SK-N-SH (cell line): ENCODE results near the gene PTPN23. TPM values are rescaled to one million over a fixed set of nuclear protein-coding genes. Genes with fewer than 3 reads are reported as not detected.

Experiments
- CTCF ChIA-PET: fragments of 300-600, 350-600 bp; formaldehyde crosslinking; extraction: SDS; loops from one replicate; lab custom pipeline; 2021; lab: Yijun Ruan, JAX
- POLR2A ChIA-PET: fragments of 350-600 bp; sonication (Branson Sonifier 250); formaldehyde crosslinking; extraction: SDS; loops from one replicate; lab custom pipeline; 2020; ENCODE audit warnings: antibody characterized with exemption, inconsistent platforms; lab: Yijun Ruan, JAX
- DNase-seq: peaks from one replicate; pipeline ENCODE4 v3.0.0; 2012
- H2AFZ ChIP-seq: fragments of 200-600 bp; sonication (generic); 2 replicates; pipeline ENCODE4 v1.8.1; 2016; ENCODE audit warnings: antibody characterized with exemption, mild to moderate bottlenecking, low read depth
- H3F3A ChIP-seq: fragments of 200-600 bp; sonication (generic); replicated peaks from 2 replicates; pipeline ENCODE3; 2016; ENCODE audit warnings: antibody characterized with exemption, mild to moderate bottlenecking; ENCODE audit not compliant: insufficient read depth
- H3K27ac ChIP-seq, 2 experiments: fragments of 200-500 bp in 1 of 2; fragments of 200-600 bp in 1 of 2; sonication (Bioruptor generic) in 1 of 2; sonication (generic), shearing (Covaris generic) in 1 of 2; 2 replicates each; pipeline versions ENCODE4 v1.5.1 to v1.6.1; 2014 to 2016; ENCODE audit warnings: low read depth in 2 of 2, inconsistent platforms in 1 of 2, low read length in 1 of 2, mild to moderate bottlenecking in 1 of 2, mixed read lengths in 1 of 2
- H3K27me3 ChIP-seq: fragments of 200-600 bp; sonication (generic), shearing (Covaris generic); 2 replicates; pipeline ENCODE4 v1.6.1; 2016; ENCODE audit warnings: mixed run types; ENCODE audit not compliant: insufficient read depth
- H3K36me3 ChIP-seq, 2 experiments: fragments of 200-500 bp in 1 of 2; fragments of 200-600 bp in 1 of 2; sonication (Bioruptor generic) in 1 of 2; sonication (generic) in 1 of 2; replicated peaks in 1 of 2; 2 replicates each; pipeline versions ENCODE3 to v1.5.1; 2014 to 2016; ENCODE audit warnings: low read length in 1 of 2, mild to moderate bottlenecking in 1 of 2; ENCODE audit not compliant: insufficient read depth in 2 of 2, control insufficient read depth in 1 of 2
- H3K4me1 ChIP-seq, 2 experiments: fragments of 200-500 bp in 1 of 2; fragments of 200-600 bp in 1 of 2; sonication (Bioruptor generic) in 1 of 2; sonication (generic), shearing (Covaris generic) in 1 of 2; 2 replicates each; pipeline versions ENCODE4 v1.5.1 to v1.6.1; 2014 to 2016; ENCODE audit warnings: low read depth in 1 of 2, low read length in 1 of 2, mixed run types in 1 of 2; ENCODE audit not compliant: insufficient read depth in 2 of 2, control insufficient read depth in 1 of 2
- H3K4me2 ChIP-seq: fragments of 200-600 bp; sonication (generic), shearing (Covaris generic); 2 replicates; pipeline ENCODE4 v1.6.1; 2017; ENCODE audit warnings: mixed run types
- H3K4me3 ChIP-seq, 2 experiments: fragments of 200-500 bp in 1 of 2; fragments of 200-600 bp in 1 of 2; sonication (Bioruptor generic) in 1 of 2; sonication (generic), shearing (Covaris generic) in 1 of 2; 2 replicates each; pipeline versions ENCODE4 v1.5.1 to v1.8.1; 2014 to 2016; ENCODE audit warnings: low read depth in 2 of 2, inconsistent platforms in 1 of 2, low read length in 1 of 2, mild to moderate bottlenecking in 1 of 2, mixed read lengths in 1 of 2, moderate library complexity in 1 of 2
- H3K79me2 ChIP-seq: fragments of 200-600 bp; sonication (generic); 2 replicates; pipeline ENCODE4 v1.8.1; 2017; ENCODE audit warnings: mild to moderate bottlenecking; ENCODE audit not compliant: insufficient read depth
- H3K9ac ChIP-seq: fragments of 200-600 bp; sonication (generic); 2 replicates; pipeline ENCODE4 v1.6.1; 2017; ENCODE audit warnings: mixed run types
- H3K9me2 ChIP-seq: fragments of 200-600 bp; sonication (generic); 2 replicates; pipeline ENCODE4 v1.6.1; 2017; ENCODE audit warnings: mixed run types
- H3K9me3 ChIP-seq: fragments of 200-600 bp; sonication (generic); 2 replicates; pipeline ENCODE4 v1.6.1; 2017; ENCODE audit warnings: mixed run types, mild to moderate bottlenecking, moderate library complexity
- H4K20me1 ChIP-seq: fragments of 200-600 bp; sonication (generic); 2 replicates; pipeline ENCODE4 v1.6.1; 2017; ENCODE audit warnings: mild to moderate bottlenecking, mixed run types; ENCODE audit not compliant: insufficient read depth
- CHD2 ChIP-seq: fragments of 150-350 bp; IDR thresholded peaks from 2 replicates; pipeline ENCODE4 v1.6.1; 2018; ENCODE audit warnings: low read length; ENCODE audit not compliant: partially characterized antibody
- ELF1 ChIP-seq: IDR thresholded peaks from 2 replicates; pipeline ENCODE4 v1.4.0; 2012
- FOSL2 ChIP-seq: IDR thresholded peaks from 2 replicates; pipeline ENCODE4 v1.4.0; 2012; ENCODE audit warnings: low read depth, mild to moderate bottlenecking, moderate library complexity, borderline replicate concordance
- GABPA ChIP-seq: IDR thresholded peaks from 2 replicates; pipeline ENCODE4 v1.4.0; 2012; ENCODE audit warnings: low read depth, mild to moderate bottlenecking
- GATA2 ChIP-seq: sonication (generic); formaldehyde crosslinking; IDR thresholded peaks from 2 replicates; pipeline ENCODE4 v1.5.0; 2020; ENCODE audit warnings: mild to moderate bottlenecking, missing genetic modification reagents
- JUND ChIP-seq: IDR thresholded peaks from 2 replicates; pipeline ENCODE4 v1.4.0; 2012
- MEF2A ChIP-seq: IDR thresholded peaks from 2 replicates; pipeline ENCODE4 v1.4.0; 2012; ENCODE audit warnings: low read depth, borderline replicate concordance
- MXI1 ChIP-seq: IDR thresholded peaks from 2 replicates; pipeline ENCODE4 v1.6.1; 2012; ENCODE audit warnings: mild to moderate bottlenecking, low read depth, low read length, improper control_type of control experiment
- NFIC ChIP-seq: IDR thresholded peaks from 2 replicates; pipeline ENCODE4 v1.4.0; 2012; ENCODE audit warnings: borderline replicate concordance
- NRF1 ChIP-seq: IDR thresholded peaks from 2 replicates; pipeline ENCODE4 v1.6.1; 2012; ENCODE audit warnings: low read depth, mild to moderate bottlenecking, low read length
- PBX3 ChIP-seq: IDR thresholded peaks from 2 replicates; pipeline ENCODE4; 2012
- RAD21 ChIP-seq: IDR thresholded peaks from 2 replicates; pipeline ENCODE4 v1.6.1; 2012; ENCODE audit warnings: mild to moderate bottlenecking, low read length
- RCOR1 ChIP-seq: fragments of 150-350 bp; IDR thresholded peaks from 2 replicates; pipeline ENCODE4 v1.6.1; 2017; ENCODE audit warnings: antibody characterized with exemption, low read length
- REST ChIP-seq: IDR thresholded peaks from 2 replicates; pipeline ENCODE4 v1.6.1; 2012; ENCODE audit warnings: mild to moderate bottlenecking, low read depth, low read length, moderate library complexity
- RFX5 ChIP-seq: IDR thresholded peaks from 2 replicates; pipeline ENCODE4 v1.6.1; 2012; ENCODE audit warnings: mild to moderate bottlenecking, improper control_type of control experiment, low read length
- RXRA ChIP-seq: IDR thresholded peaks from 2 replicates; pipeline ENCODE4 v1.4.0; 2012; ENCODE audit warnings: low read depth, mild to moderate bottlenecking, borderline replicate concordance
- TAF1 ChIP-seq: IDR thresholded peaks from 2 replicates; pipeline ENCODE4 v1.6.1; 2012; ENCODE audit warnings: low read depth, mild to moderate bottlenecking, low read length, moderate library complexity, borderline replicate concordance
- TCF12 ChIP-seq: IDR thresholded peaks from 2 replicates; pipeline ENCODE4 v1.4.0; 2012
- TEAD4 ChIP-seq: IDR thresholded peaks from 2 replicates; pipeline ENCODE4 v1.4.0; 2012; ENCODE audit warnings: mild to moderate bottlenecking, borderline replicate concordance; ENCODE audit not compliant: insufficient read depth
- USF1 ChIP-seq: IDR thresholded peaks from 2 replicates; pipeline ENCODE4 v1.4.0; 2012; ENCODE audit warnings: low read depth, borderline replicate concordance
- YY1 ChIP-seq: IDR thresholded peaks from 2 replicates; pipeline ENCODE4 v1.4.0; 2012; ENCODE audit warnings: low read depth, mild to moderate bottlenecking
- WGBS: methylation state at CpG from one replicate; pipeline ENCODE4 v1.1.6; 2017; ENCODE audit warnings: low lambda C conversion rate; 5-methylcytosine and 5-hydroxymethylcytosine counted together
- polyA plus RNA-seq, 3 experiments: library from polyadenylated mRNA; depleted of rRNA; stranded (reverse); fragments of >200 nt; gene quantifications; 2 replicates each; pipeline ENCODE4 v1.2.3, GENCODE V29; 2012

Gene PTPN23
- polyA plus RNA-seq, 1 of the 3 experiments (the other 2 are of a cell fraction), result 10.9 TPM

GRCh38 chr3:47374587-47374986 lies 6.2 kb upstream of the PTPN23 start:
- Histone ChIP-seq H3K27me3 (no peaks in the 10 kb centered on the region), H3K36me3 (no peaks in the 10 kb centered on the region), H3K9me2 (no peaks in the 10 kb centered on the region), H3K9me3 (no peaks in the 10 kb centered on the region), H3K9ac (no peak overlapping the region), H3K4me3 (no peak overlapping the region), H3K27ac (no peak overlapping the region), H2AFZ (no peak overlapping the region), H3K79me2 (peaks cover 13% of the 10 kb centered on the region), H3K4me1 (peaks cover 0 to 4% of the 10 kb centered on the region in 2 experiments; a peak in 1 of 4 replicates), H4K20me1 (no peaks in the 10 kb centered on the region), H3F3A (no peaks in the 10 kb centered on the region), H3K4me2 (no peak overlapping the region)
- CTCF ChIA-PET, result no interaction called here
- POLR2A ChIA-PET, result interaction anchor here (1.1 kb wide), 1 partner anchor 11 kb away, joined by 4 read pairs; no protein-coding TSS in a partner anchor
- TF ChIP-seq GATA2 (no peak), MEF2A (no peak), ELF1 (no peak), NFIC (no peak), MXI1 (no peak), REST (no peak), NRF1 (no peak)
- no peak for DNase-seq

- no peak for TF ChIP-seq TCF12
- no peak for TF ChIP-seq USF1
- no peak for TF ChIP-seq GABPA
- no peak for TF ChIP-seq FOSL2
- TF ChIP-seq MEF2A, result no peak
- TF ChIP-seq PBX3, result no peak
- no peak for TF ChIP-seq NFIC
- no peak for TF ChIP-seq GATA2
- TF ChIP-seq TAF1, result no peak
- no peak for TF ChIP-seq CHD2
- no peak for TF ChIP-seq JUND
- TF ChIP-seq RXRA, result no peak
- TF ChIP-seq RCOR1, result no peak
- TF ChIP-seq TEAD4, result no peak
- TF ChIP-seq NRF1, result no peak
- TF ChIP-seq RFX5, result no peak
- TF ChIP-seq YY1, result no peak
- no peak for TF ChIP-seq RAD21
- ChIA-PET POLR2A (no interaction called here), CTCF (no interaction called here)
- H3K4me3 ChIP-seq, result no peak overlapping the region
- DNase-seq, result no peak
- H3K36me3 ChIP-seq, result no peaks in the 10 kb centered on the region
- 100% methylated on average over 3 of the region's 3 CpGs for whole genome bisulfite sequencing
- no peak overlapping the region for H3K9ac ChIP-seq
- no peaks in the 10 kb centered on the region for H3K9me3 ChIP-seq
- no peak overlapping the region for H3K4me2 ChIP-seq
- H3K27ac ChIP-seq, result no peak overlapping the region
- H4K20me1 ChIP-seq, result no peaks in the 10 kb centered on the region; the same call in 1 of the 2 replicates
- H3K27me3 ChIP-seq, result no peaks in the 10 kb centered on the region
- no peaks in the 10 kb centered on the region for H3K9me2 ChIP-seq
- no peak overlapping the region for H2AFZ ChIP-seq
- peaks cover 24% of the 10 kb centered on the region for H3K79me2 ChIP-seq
- H3K4me1 ChIP-seq, result peaks cover 0 to 5% of the 10 kb centered on the region in 2 experiments; a peak in 1 of 4 replicates
- no peaks in the 10 kb centered on the region for H3F3A ChIP-seq
These were observed 4.4 kb upstream of the PTPN23 start for GRCh38 chr3:47376393-47376792.
